Hepatocyte (in vitro differentiated cells): Measurements from ENCODE around the gene ZNF565.

Experiments used
- CTCF ChIP-seq: fragments of 200-600 bp; sonication (generic); IDR thresholded peaks from 2 replicates; pipeline ENCODE4 v1.5.1; 2016; ENCODE audit warnings: antibody characterized with exemption, mild to moderate bottlenecking; ENCODE audit not compliant: poor library complexity
- EZH2 ChIP-seq: fragments of 200-600 bp; sonication (generic); IDR thresholded peaks from 2 replicates; pipeline ENCODE4 v1.6.1; 2016; ENCODE audit warnings: antibody characterized with exemption, mild to moderate bottlenecking, borderline replicate concordance
- EZH2phosphoT487 ChIP-seq: fragments of 200-600 bp; sonication (generic); IDR thresholded peaks from one replicate; pipeline ENCODE4 v1.6.1; 2018; ENCODE audit warnings: antibody characterized with exemption, mild to moderate bottlenecking, low read depth, moderate library complexity; ENCODE audit not compliant: unreplicated experiment, severe bottlenecking

- TF ChIP-seq CTCF (no peak), EZH2 (no peak), EZH2phosphoT487 (no peak)
These were observed 10.9 kb upstream of the ZNF565 start for GRCh38 chr19:36225219-36225892.
